Upper lobe of left lung (tissue), 6 donors: ENCODE data around the gene ITGAL. TPM values are rescaled to one million over a fixed set of nuclear protein-coding genes. Genes with fewer than 3 reads are reported as not detected.

Experiments
- ATAC-seq, 2 donors: fragments of 200-7000 bp; cut with Tn5 transposase; one replicate each; pipeline ENCODE4 v1.9.1; 2022; ENCODE audit warnings: mild to moderate bottlenecking in 2 of 2, moderate library complexity in 2 of 2; ENCODE audit not compliant: low FRiP score in 2 of 2
- DNase-seq, 2 donors: peaks; one replicate each; pipeline ENCODE4 v3.0.0-alpha.2; 2019 to 2020
- H3K27ac ChIP-seq, 4 donors: fragments of 200-600 bp; sonication (generic); one replicate each; pipeline ENCODE4 v1.5.1; 2016 to 2019
- H3K27me3 ChIP-seq, 4 donors: fragments of 200-600 bp; sonication (generic); one replicate each; pipeline ENCODE4 v1.5.1; 2017 to 2019
- H3K36me3 ChIP-seq, 4 donors: fragments of 200-600 bp; sonication (generic); one replicate each; pipeline ENCODE4 v1.5.1; 2016 to 2019
- H3K4me1 ChIP-seq, 4 donors: fragments of 200-600 bp; sonication (generic); one replicate each; pipeline ENCODE4 v1.5.1; 2018 to 2019
- H3K4me3 ChIP-seq, 4 donors: fragments of 200-600 bp; sonication (generic); one replicate each; pipeline ENCODE4 v1.5.1; 2017 to 2019; ENCODE audit warnings: mild to moderate bottlenecking in 2 of 4, moderate library complexity in 1 of 4
- H3K9me3 ChIP-seq, 4 donors: fragments of 200-600 bp; sonication (generic); one replicate each; pipeline ENCODE4 v1.5.1; 2018 to 2019
- EP300 ChIP-seq, 4 donors: sonication (generic); formaldehyde crosslinking; IDR thresholded peaks; one replicate each; pipeline ENCODE4 v1.5.1; 2017; ENCODE audit warnings: antibody characterized with exemption in 4 of 4, control low read depth in 2 of 4
- POLR2A ChIP-seq, 4 donors: fragments of 450-650 bp; IDR thresholded peaks; one replicate each; pipeline ENCODE4 v1.5.1; 2016 to 2017; ENCODE audit warnings: antibody characterized with exemption in 4 of 4, mild to moderate bottlenecking in 2 of 4
- POLR2AphosphoS5 ChIP-seq, 2 donors: sonication (generic); formaldehyde crosslinking; IDR thresholded peaks; one replicate each; pipeline ENCODE4 v1.5.1; 2017; ENCODE audit warnings: antibody characterized with exemption in 2 of 2
- WGBS, 2 donors: methylation state at CpG; one replicate each; pipeline ENCODE4 v1.1.5; 2017 to 2018; 5-methylcytosine and 5-hydroxymethylcytosine counted together
- total RNA-seq, 6 donors: library from RNA; depleted of rRNA in 4 of 6; stranded (reverse); fragments of >200 nt in 4 of 6; gene quantifications; one replicate each; pipeline versions ENCODE4 v1.1.0 to v1.2.1, GENCODE V29; 2016 to 2021
- TF ChIP-seq, protein P1 (sequence below), 6 experiments: fragments of 450-650 bp in 4 of 6; fragments of 200-600 bp in 2 of 6; sonication (generic) in 2 of 6; IDR thresholded peaks; one replicate each; pipeline ENCODE4 v1.5.1; 2016 to 2019; ENCODE audit warnings: antibody characterized with exemption in 6 of 6
- donor health status: DM: no; HTN: no; CAD: no; lungs with moderate emphysema.
- donor health status: DM: no; HTN: yes; CAD: no; lungs with severe emphysema.

ITGAL gene
- total RNA-seq, 6 donors from 2014 or later, result 22.8 to 138 (median 67.0) TPM

- H3K27me3 ChIP-seq, result no peaks in the 10 kb centered on the region
- no peak overlapping the region for H3K4me3 ChIP-seq
- H3K36me3 ChIP-seq, result peaks cover 2 to 29% (median 26%) of the 10 kb centered on the region in 4 donors
- no peak for DNase-seq
- 91 to 94% methylated on average over 4 of the region's 4 CpGs for WGBS, 2 donors
- peak overlapping the region in 2 of 4 donors; percentile 21 to 46 for H3K27ac ChIP-seq
- no peak for ATAC-seq
- H3K4me1 ChIP-seq, result peaks cover 14 to 40% (median 22%) of the 10 kb centered on the region in 4 donors
- no peaks in the 10 kb centered on the region for H3K9me3 ChIP-seq
- TF ChIP-seq POLR2AphosphoS5 (IDR thresholded peaks at IDR 0.05), result no peak
- TF ChIP-seq, protein P1, sequence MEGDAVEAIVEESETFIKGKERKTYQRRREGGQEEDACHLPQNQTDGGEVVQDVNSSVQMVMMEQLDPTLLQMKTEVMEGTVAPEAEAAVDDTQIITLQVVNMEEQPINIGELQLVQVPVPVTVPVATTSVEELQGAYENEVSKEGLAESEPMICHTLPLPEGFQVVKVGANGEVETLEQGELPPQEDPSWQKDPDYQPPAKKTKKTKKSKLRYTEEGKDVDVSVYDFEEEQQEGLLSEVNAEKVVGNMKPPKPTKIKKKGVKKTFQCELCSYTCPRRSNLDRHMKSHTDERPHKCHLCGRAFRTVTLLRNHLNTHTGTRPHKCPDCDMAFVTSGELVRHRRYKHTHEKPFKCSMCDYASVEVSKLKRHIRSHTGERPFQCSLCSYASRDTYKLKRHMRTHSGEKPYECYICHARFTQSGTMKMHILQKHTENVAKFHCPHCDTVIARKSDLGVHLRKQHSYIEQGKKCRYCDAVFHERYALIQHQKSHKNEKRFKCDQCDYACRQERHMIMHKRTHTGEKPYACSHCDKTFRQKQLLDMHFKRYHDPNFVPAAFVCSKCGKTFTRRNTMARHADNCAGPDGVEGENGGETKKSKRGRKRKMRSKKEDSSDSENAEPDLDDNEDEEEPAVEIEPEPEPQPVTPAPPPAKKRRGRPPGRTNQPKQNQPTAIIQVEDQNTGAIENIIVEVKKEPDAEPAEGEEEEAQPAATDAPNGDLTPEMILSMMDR (IDR thresholded peaks at IDR 0.05), result no peak
- no peak for TF ChIP-seq EP300 (IDR thresholded peaks at IDR 0.05)
- no peak for TF ChIP-seq POLR2A (IDR thresholded peaks at IDR 0.05)
Measured at GRCh38 chr16:30552956-30553355, 80.4 kb downstream of the ITGAL start.

DNA sequence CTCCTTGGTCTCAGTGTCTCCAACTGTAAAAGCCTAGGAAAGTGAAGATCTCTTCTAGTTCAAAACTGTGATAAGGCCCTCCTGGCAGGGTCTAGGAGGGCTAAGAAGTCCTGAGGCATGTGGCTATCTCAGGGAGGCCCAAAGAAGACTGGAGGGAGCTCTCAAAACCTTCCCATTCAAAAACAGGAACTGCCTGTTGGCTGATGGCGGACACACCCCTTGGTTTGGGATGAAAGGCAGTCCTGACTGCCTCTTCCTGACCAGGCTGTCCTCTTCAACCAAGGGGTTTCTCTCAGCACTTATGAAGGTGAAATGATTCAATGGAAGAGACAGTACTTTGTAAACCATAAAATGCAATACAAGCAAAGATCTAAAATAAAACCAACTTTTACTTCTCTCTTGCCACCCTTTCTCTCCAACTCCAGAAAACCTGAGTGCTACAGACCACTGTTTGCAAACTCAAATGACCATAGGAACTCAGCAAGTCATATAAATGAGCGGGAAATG lies 80.9 kb downstream of the ITGAL start:
- Histone ChIP-seq H3K27me3 (no peaks in the 10 kb centered on the region), H3K36me3 (peaks cover 2 to 29% (median 26%) of the 10 kb centered on the region in 4 donors), H3K27ac (peak overlapping the region in 2 of 4 donors; percentile 21 to 46), H3K9me3 (no peaks in the 10 kb centered on the region), H3K4me1 (peaks cover 14 to 40% (median 22%) of the 10 kb centered on the region in 4 donors), H3K4me3 (no peak overlapping the region)
- DNase-seq (no peak), ATAC-seq (no peak)
- WGBS, 2 donors, result 81 to 89% methylated on average over 2 of the region's 2 CpGs
- TF ChIP-seq, protein P1 (IDR thresholded peaks at IDR 0.05), result no peak
- no peak for TF ChIP-seq EP300 (IDR thresholded peaks at IDR 0.05)
- no peak for TF ChIP-seq POLR2AphosphoS5 (IDR thresholded peaks at IDR 0.05)
- no peak for TF ChIP-seq POLR2A (IDR thresholded peaks at IDR 0.05)

GRCh38 chr16:30554557-30555314 lies 82.2 kb downstream of the ITGAL start:
- 94 to 98% methylated on average over 2 to 18 of the region's 18 CpGs for WGBS, 2 donors
- Histone ChIP-seq H3K4me1 (peaks cover 17 to 50% (median 26%) of the 10 kb centered on the region in 4 donors), H3K4me3 (no peak overlapping the region), H3K27ac (no peak overlapping the region), H3K36me3 (peaks cover 2 to 29% (median 26%) of the 10 kb centered on the region in 4 donors), H3K9me3 (no peaks in the 10 kb centered on the region), H3K27me3 (no peaks in the 10 kb centered on the region)
- DNase-seq (no peak), ATAC-seq (no peak)
- TF ChIP-seq EP300 (IDR thresholded peaks at IDR 0.05), result no peak
- TF ChIP-seq, protein P1 (IDR thresholded peaks at IDR 0.05), result no peak

DNA sequence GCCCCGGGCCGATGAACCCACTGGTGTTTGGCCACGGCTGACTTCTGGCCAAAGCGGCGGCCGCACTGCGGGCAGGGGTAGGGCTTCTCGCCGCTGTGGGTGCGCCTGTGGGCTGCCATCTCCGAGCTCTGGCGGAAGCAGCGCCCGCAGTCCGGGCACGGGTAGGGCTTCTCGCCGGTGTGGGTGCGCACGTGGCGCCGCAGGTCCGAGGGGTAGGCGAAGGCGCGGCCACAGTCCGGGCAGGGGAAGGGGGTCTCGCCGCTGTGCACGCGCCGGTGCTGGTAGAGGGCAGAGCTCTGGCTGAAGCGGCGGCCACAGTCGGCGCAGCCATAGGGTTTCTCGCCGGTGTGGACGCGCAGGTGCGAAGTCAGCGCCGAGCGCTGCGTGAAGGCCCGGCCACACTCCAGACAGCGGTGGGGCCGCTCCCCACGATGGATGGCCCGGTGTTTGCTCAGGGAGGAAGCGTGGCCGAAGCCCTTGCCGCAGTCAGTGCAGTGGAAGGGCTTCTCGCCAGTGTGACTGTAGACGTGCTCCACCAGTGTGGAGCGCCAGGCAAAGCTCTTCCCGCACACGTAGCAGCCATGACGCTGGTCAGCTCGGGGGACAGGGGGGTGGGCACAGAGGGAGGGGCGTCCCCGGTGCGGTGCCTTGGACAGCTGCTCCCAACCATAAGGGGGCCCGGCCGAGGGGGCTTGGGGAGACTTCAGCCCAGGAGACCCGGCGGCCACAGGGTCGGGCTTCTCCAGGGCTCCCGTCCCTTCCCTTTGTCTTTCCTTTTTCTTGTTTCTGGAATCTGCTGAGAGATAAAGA lies 83.0 kb downstream of the ITGAL start:
- no peaks in the 10 kb centered on the region for H3K9me3 ChIP-seq
- no peak for ATAC-seq
- 95 to 96% methylated on average over 21 to 47 of the region's 69 CpGs for WGBS, 2 donors
- H3K36me3 ChIP-seq, result peaks cover 2 to 29% (median 26%) of the 10 kb centered on the region in 4 donors
- H3K27ac ChIP-seq, result no peak overlapping the region
- no peak overlapping the region for H3K4me3 ChIP-seq
- DNase-seq, result peak in 1 of 2 donors; percentile 85
- H3K27me3 ChIP-seq, result no peaks in the 10 kb centered on the region
- peaks cover 17 to 52% (median 26%) of the 10 kb centered on the region in 4 donors for H3K4me1 ChIP-seq
- TF ChIP-seq, protein P1 (IDR thresholded peaks at IDR 0.05), result no peak
- TF ChIP-seq POLR2AphosphoS5 (IDR thresholded peaks at IDR 0.05), result no peak
- TF ChIP-seq EP300 (IDR thresholded peaks at IDR 0.05), result no peak
- TF ChIP-seq POLR2A (IDR thresholded peaks at IDR 0.05), result no peak
